Activated T-helper 1 cell treated with anti-CD3 and anti-CD28 coated beads, Interleukin-12 subunit alpha, Interleukin-12 subunit beta, Interleukin-2, Interleukin-4 antibody, amounts not matched to agents 30 ng/mL and 10 ng/mL and 1 ng/mL, durations not matched to agents 14 hours and 24 hours and 36 hours (primary cell): ENCODE data around the gene GALNT3. TPM values are rescaled to one million over a fixed set of nuclear protein-coding genes. Genes with fewer than 3 reads are reported as not detected.

Experiments used
- DNase-seq: peaks from one replicate; pipeline ENCODE4 v3.0.0; 2021; ENCODE audit warnings: low spot score
- H3K27ac Mint-ChIP-seq: one replicate; pipeline ENCODE4 v1.8.0; 2021; ENCODE audit warnings: mild to moderate bottlenecking, mixed read lengths
- H3K27me3 Mint-ChIP-seq: one replicate; pipeline ENCODE4 v1.8.0; 2022; ENCODE audit warnings: mild to moderate bottlenecking, moderate library complexity, mixed read lengths; ENCODE audit not compliant: insufficient read depth
- H3K36me3 Mint-ChIP-seq: one replicate; pipeline ENCODE4 v1.8.0; 2021; ENCODE audit warnings: low read depth, mixed read lengths
- H3K4me1 Mint-ChIP-seq: one replicate; pipeline ENCODE4 v1.8.0; 2021; ENCODE audit warnings: low read depth, mixed read lengths
- H3K4me3 Mint-ChIP-seq: one replicate; pipeline ENCODE4 v1.8.0; 2021; ENCODE audit warnings: mild to moderate bottlenecking, moderate library complexity, mixed read lengths
- H3K9me3 Mint-ChIP-seq: one replicate; pipeline ENCODE4 v1.8.0; 2021; ENCODE audit warnings: mixed read lengths
- intact Hi-C: fragments of 100-400 bp; cut with micrococcal nuclease; formaldehyde crosslinking; loops from one replicate; pipeline ENCODE4 v1.15.1; 2024
- total RNA-seq: library from RNA; stranded (reverse); gene quantifications from 2 replicates; pipeline ENCODE4 v1.2.3, GENCODE V29; 2022

GALNT3 gene
- total RNA-seq, 1 donor from 2014 or later = 4.8 TPM

DNA sequence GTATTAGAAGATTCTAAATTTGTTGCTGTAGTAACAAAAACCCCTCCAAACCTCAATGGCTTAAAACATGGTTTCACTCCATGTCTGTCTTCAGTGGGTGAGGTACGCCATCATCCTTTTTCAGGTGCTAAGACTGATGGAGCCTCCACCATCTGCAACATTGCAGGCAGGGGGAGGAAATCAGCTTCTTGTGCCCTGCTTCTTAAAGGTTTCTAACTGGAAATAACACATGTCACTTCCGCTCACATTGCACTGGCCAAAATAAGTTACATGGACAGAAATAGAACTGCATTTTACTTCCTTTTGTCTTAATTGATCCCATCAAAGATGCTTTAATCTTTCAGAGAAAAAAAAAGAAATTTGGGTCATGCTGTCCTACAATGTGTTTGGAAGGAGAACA lies 94.1 kb downstream of the GALNT3 start:
- no peaks in the 10 kb centered on the region for H3K4me1 Mint-ChIP-seq
- H3K27me3 Mint-ChIP-seq = peaks cover 5% of the 10 kb centered on the region
- no peaks in the 10 kb centered on the region for H3K9me3 Mint-ChIP-seq
- no peaks in the 10 kb centered on the region for H3K36me3 Mint-ChIP-seq
- no peak overlapping the region for H3K27ac Mint-ChIP-seq
- no peak overlapping the region for H3K4me3 Mint-ChIP-seq
- intact Hi-C loops = no loop called here
- DNase-seq = no peak

- Mint-ChIP-seq H3K27me3 (peaks cover 5% of the 10 kb centered on the region), H3K27ac (no peak overlapping the region), H3K4me3 (no peak overlapping the region), H3K4me1 (no peaks in the 10 kb centered on the region), H3K36me3 (no peaks in the 10 kb centered on the region), H3K9me3 (no peaks in the 10 kb centered on the region)
- no peak for DNase-seq
- intact Hi-C loops = no loop called here
These were observed 95.6 kb downstream of the GALNT3 start for GRCh38 chr2:165698444-165698884.

DNA sequence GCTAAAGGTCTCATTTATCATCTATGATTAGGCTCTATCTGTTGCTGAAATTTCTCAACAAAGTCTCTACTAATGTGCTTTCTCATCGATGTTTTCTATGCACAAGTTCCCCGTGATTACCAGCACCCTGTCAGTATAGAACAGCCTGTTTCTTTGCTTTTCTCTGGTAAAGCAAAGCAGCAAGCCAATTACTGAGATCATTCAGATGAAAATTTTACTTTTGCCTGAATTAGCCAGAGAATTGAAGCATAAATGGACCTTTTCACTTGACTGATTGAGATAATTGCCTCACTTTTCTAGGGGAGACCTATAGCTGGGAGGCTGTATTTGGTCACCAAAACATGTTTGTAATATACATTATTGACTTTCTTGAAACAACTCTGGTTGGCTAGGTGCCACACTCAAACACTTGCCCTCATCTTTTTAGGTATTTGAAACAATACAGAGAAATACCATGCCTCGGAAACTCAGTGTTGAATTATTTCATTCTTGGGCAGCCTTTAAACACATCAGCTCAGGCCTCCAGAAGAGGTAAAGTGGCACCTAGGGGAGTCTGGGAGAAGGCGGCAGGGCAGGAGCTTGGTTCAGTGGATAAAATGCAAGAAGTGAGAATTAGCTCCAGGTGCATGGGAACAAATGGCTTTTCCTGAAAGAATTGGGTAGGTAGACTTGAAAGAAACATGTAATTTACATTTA lies 96.2 kb downstream of the GALNT3 start:
- intact Hi-C loops = no loop called here
- H3K4me3 Mint-ChIP-seq = no peak overlapping the region
- peaks cover 5% of the 10 kb centered on the region for H3K27me3 Mint-ChIP-seq
- H3K4me1 Mint-ChIP-seq = no peaks in the 10 kb centered on the region
- H3K9me3 Mint-ChIP-seq = no peaks in the 10 kb centered on the region
- H3K36me3 Mint-ChIP-seq = no peaks in the 10 kb centered on the region
- no peak overlapping the region for H3K27ac Mint-ChIP-seq
- DNase-seq = no peak

Other genes starting within 250 kb of the GALNT3 start
- gene TTC21B, start 159.5 kb upstream of the GALNT3 start, total RNA-seq = 21.0 and 24.6 TPM in 2 replicates